Measurements from ENCODE around the gene ACSS2.
"Not testable (repeated sequence)": the region's sequence is repeated elsewhere in the genome, so short reads cannot be mapped to it uniquely, and the experiment has no call there.

Gene ACSS2

DNA sequence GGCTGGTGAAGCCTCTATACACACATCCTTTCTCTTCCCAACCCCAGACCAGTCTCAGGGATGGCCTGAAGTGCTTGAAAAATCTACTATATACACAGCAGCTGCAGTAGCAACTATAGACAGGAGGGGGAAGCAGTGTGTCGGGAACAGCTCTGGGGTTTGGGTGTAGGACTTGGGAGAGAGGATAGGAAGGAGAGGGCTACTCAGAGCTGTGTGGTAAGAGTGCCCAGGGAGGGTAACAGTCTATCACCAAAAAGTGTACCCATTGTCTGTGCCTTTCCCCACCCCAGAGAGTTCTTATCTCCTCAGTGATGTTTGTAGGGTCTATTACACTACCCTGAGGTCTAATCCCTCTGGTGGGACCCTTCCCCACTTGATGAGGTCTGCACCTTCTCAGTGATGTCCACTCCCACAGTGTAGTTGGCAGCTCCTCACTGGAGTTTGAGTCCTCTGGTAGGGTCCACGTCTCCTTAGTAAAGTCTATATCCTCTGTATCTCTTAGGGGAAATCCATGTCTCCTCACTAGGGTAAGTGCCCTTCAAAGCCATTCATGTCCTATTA, 2.2 kb upstream of the ACSS2 start:
- peak; percentile 68 for DNase-seq

DNA sequence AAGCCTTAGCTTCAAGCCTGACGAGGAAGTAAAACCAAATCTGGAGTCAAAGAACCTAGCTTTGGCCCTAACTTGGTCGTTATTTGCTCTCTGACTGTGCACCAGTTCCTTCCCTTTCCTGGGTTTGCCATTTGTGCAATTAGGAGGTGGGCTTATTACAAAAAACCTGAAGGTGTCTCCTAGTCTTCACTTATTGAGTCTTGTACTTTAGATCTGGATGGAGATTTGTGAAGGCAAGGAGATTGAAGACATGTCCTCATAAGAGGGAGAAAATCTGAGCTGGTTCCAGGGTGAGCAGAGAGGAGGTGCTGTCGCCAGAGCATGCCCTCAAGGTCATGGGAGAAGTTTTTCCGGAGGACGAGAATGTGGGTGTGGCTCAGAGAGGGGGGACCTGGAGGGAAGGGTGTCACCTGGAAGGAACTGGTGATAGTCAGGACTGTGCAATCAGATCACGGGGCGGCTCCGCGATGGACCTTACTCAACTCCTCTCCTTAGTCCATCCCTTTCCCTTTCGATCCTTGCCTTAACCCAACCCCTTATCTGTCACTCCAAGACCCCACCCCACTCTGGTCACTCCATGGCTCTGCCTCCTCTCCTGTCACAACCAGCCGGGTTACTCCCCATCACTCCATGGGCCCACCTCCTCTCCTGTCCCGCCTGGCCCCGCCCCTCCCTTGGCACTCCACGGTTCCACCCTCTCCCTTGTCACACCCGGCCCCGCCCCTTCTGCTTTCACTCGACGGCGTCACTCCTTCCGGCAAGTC, 588 bp upstream of the ACSS2 start:
- peak; percentile 98 for DNase-seq

GRCh38 chr20:34880215-34880850, 3.9 kb downstream of the ACSS2 start:
- DNase-seq, result no peak

- not testable (repeated sequence) for DNase-seq
Measured at GRCh38 chr20:34880971-34881370, 4.6 kb downstream of the ACSS2 start.

GRCh38 chr20:34881689-34882088, 5.3 kb downstream of the ACSS2 start:
- no peak for DNase-seq

GRCh38 chr20:34883087-34883688, 6.8 kb downstream of the ACSS2 start:
- no peak for DNase-seq

DNA sequence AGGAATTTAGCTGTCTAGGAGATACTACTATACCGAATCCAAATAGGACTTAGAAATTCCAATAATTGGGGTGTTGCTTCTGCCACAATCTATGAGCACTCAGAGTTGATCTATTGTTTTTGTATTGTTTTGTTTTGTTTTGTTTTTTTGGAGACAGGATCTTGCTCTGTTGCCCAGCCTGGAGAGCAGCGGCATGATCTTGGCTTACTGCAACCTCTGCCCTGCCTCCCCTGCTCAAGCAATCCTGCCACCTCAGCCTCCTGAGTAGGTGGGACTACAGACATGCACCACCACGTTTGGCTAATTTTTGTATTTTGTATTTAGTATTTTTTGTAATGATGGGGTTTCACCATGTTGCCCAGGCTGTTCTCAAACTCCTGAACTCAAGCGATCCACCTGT, 7.4 kb downstream of the ACSS2 start:
- DNase-seq, result no peak

- DNase-seq, result no peak
Measured at GRCh38 chr20:34884260-34884659, 7.8 kb downstream of the ACSS2 start.

- DNase-seq, result no peak
Measured at GRCh38 chr20:34886122-34886521, 9.7 kb downstream of the ACSS2 start.

- DNase-seq, result no peak
Measured at GRCh38 chr20:34887023-34887422, 10.6 kb downstream of the ACSS2 start.

DNA sequence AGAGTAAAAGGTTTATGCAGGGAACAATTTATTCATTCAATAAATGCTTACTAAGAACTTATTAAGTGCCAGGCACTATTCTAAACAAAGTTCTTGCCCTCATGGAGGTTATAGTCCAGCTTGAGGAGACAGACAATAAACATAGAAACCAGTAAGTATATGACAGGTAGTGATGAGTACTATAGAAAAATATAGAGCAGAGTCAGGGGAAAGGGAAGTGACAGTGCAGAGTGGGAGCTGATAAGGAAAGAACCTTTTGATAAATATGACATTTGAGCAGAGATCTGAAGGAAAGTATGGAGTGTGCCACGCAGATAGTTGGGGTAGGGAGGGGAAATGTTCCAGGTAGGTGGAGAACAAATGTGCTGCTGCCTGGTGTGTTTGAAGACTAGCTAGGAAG, 12.1 kb downstream of the ACSS2 start:
- no peak for DNase-seq

DNA sequence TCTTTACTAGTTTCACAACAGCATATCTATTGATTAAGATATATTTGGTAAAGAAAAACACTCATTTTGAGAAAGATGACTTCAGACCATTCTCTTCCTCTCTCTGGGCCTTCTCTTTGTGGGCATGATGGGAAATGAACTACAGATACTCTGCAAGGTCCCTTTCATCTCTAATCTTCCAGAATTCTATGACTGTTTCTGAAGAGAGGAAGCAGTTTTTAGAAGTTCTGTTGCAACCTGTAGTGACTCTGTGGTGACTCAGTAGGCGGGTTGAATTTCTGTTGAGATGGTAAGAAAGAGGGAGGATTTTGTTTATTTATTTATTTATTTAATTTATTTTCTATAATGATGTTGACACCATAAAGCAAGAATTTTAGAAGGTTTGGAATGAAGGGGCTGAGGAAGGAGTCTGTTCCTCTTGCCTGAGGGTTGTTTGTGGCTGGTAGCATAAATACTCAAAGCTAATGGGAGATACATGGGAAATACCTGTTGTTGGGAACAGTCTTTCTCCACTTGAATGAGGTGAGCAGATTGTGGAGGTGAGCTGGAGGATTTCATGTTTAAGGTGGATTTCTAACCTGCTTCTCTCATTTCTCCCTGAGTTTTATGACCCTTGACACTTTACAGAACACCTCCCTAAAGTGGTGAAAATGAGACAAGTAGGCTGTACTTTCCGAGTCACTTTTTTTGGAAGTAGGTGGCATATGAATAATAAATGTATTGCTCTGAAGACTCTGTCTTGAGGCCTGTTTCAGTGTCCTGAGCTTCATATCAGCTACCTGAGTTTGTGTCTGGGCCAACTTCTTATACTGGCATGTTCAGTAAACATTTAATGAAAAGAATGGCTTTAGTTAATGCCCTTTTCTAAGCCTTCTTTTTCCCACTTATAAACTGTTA, 15.0 kb downstream of the ACSS2 start:
- DNase-seq, result no peak

DNA sequence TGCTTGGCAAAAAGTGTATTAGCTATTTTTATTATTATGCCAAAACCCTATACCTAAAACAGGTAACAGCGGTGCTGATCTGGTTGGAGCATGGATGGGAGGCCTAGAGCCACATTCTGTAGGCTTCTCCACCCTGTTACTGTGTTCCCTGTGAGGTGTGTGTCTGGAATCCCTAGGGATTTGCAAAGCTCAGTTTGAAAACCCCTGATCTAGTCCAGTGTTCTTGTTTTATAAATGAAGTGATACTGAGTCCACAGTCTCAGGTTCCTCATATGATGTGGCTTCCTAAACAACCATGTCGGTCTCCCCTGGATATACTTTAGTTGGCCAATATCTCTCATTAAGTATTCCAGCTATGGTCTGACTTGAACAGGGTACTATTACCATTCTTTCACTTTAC, 16.3 kb downstream of the ACSS2 start:
- no peak for DNase-seq

GRCh38 chr20:34894723-34895122, 18.3 kb downstream of the ACSS2 start:
- DNase-seq, result no peak

- DNase-seq, result no peak
Measured at GRCh38 chr20:34895465-34895864, 19.1 kb downstream of the ACSS2 start.

- DNase-seq, result no peak
Measured at GRCh38 chr20:34896086-34896621, 19.7 kb downstream of the ACSS2 start.

- not testable (repeated sequence) for DNase-seq
Measured at GRCh38 chr20:34898129-34898528, 21.7 kb downstream of the ACSS2 start.

GRCh38 chr20:34898731-34899130, 22.3 kb downstream of the ACSS2 start:
- DNase-seq, result not testable (repeated sequence)

GRCh38 chr20:34904202-34904621, 27.8 kb downstream of the ACSS2 start:
- no peak for DNase-seq

- DNase-seq, result no peak
Measured at GRCh38 chr20:34907616-34908469, 31.4 kb downstream of the ACSS2 start.

GRCh38 chr20:34915131-34915530, 38.7 kb downstream of the ACSS2 start:
- no peak for DNase-seq

Measured in NCI-H1436 (cell line).